Body of pancreas (tissue), 4 donors: ENCODE results near the gene GUCY2F. TPM values are rescaled to one million over a fixed set of nuclear protein-coding genes. Genes with fewer than 3 reads are reported as not detected.

Experiments
- ATAC-seq: fragments of 150-250 bp; one replicate; pipeline ENCODE4 v1.9.1; 2016
- DNase-seq, 4 donors: peaks; one replicate each; pipeline ENCODE4 v3.0.0-alpha.2; 2019
- H3K27ac ChIP-seq, 4 donors: fragments of 200-600 bp; sonication (generic); 1 replicate in 3 of 4; 2 replicates in 1 of 4; pipeline versions ENCODE4 v1.5.1 to v1.6.1; 2016 to 2019; ENCODE audit warnings: mild to moderate bottlenecking in 1 of 4, mixed read lengths in 1 of 4, moderate library complexity in 1 of 4
- H3K27me3 ChIP-seq, 2 donors: fragments of 200-600 bp; sonication (generic); one replicate each; pipeline ENCODE4 v1.6.0; 2016; ENCODE audit warnings: mild to moderate bottlenecking in 1 of 2
- H3K36me3 ChIP-seq, 2 donors: fragments of 200-600 bp; sonication (generic); replicated peaks in 1 of 2; 2 replicates each; pipeline ENCODE4 v1.5.1; 2016; ENCODE audit warnings: low read depth in 2 of 2; ENCODE audit not compliant: insufficient read depth in 1 of 2
- H3K4me1 ChIP-seq: fragments of 200-600 bp; sonication (generic); one replicate; pipeline ENCODE4 v1.6.0; 2016
- H3K4me3 ChIP-seq, 2 donors: fragments of 200-600 bp; sonication (generic); 1 replicate in 1 of 2; 2 replicates in 1 of 2; pipeline ENCODE4 v1.5.1; 2016 to 2019
- H3K9me3 ChIP-seq, 3 donors: fragments of 200-600 bp; sonication (generic); 1 replicate in 2 of 3; 2 replicates in 1 of 3; pipeline ENCODE4 v1.5.1; 2016
- CTCF ChIP-seq, 7 experiments: fragments of 450-650 bp in 4 of 7; fragments of 200-600 bp in 3 of 7; sonication (generic) in 3 of 7; IDR thresholded peaks; one replicate each; pipeline ENCODE4 v1.5.1; 2016 to 2019; ENCODE audit warnings: antibody characterized with exemption in 7 of 7
- POLR2A ChIP-seq, 3 donors: fragments of 450-650 bp; IDR thresholded peaks; one replicate each; pipeline ENCODE4 v1.6.1; 2016; ENCODE audit warnings: antibody characterized with exemption in 3 of 3, mild to moderate bottlenecking in 2 of 3
- WGBS, 2 donors: methylation state at CpG; one replicate each; pipeline ENCODE4 v1.1.5; 2017; 5-methylcytosine and 5-hydroxymethylcytosine counted together
- intact Hi-C: fragments of 100-400 bp; cut with DNase I; formaldehyde crosslinking; loops from one replicate; pipeline ENCODE4 v1.15.1; 2023
- total RNA-seq, 2 donors: library from RNA; depleted of rRNA; stranded (reverse); fragments of >200 nt; gene quantifications; one replicate each; pipeline ENCODE4 v1.1.0, GENCODE V29; 2016

GUCY2F gene
- total RNA-seq, 2 donors from 2014 or later, result not detected

DNA sequence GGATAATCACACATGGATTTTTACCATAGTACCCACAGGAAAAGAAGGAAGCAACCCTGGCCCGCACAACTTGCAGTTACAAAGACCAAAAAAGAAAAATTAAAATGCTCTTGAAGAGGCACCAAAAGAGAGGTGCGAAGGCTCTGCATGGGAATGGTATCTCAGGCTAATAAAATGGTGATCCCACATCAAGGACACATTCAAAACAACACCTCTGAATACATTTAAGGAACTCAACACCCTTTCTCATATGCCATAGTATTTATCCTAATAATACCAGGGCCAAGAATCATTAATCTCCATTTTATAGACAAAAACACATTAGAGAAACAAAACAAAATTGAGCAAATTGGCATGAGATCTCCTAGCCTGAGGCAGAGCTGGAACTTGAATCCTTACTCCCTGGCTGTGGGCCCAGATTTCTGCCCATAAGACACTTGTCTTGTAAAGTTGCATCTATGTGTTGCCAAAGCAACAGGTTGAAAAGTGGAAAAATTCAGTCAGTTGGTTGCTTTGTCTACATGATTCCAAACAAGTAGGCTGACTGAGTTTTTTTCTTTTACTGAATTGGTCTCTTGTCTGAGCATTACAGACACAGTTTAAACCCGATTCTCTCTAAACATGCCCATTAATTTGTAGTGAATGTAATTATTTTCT lies 33.5 kb downstream of the GUCY2F start:
- ATAC-seq, result no peak
- H3K4me1 ChIP-seq, result no peaks in the 10 kb centered on the region
- H3K27ac ChIP-seq, result no peak overlapping the region
- no peaks in the 10 kb centered on the region for H3K27me3 ChIP-seq
- intact Hi-C loops, result no loop called here
- H3K9me3 ChIP-seq, result no peaks in the 10 kb centered on the region
- DNase-seq, result no peak
- H3K36me3 ChIP-seq, result no peaks in the 10 kb centered on the region
- TF ChIP-seq CTCF (IDR thresholded peaks at IDR 0.05), result no peak
- no peak for TF ChIP-seq POLR2A (IDR thresholded peaks at IDR 0.05)
- no peak overlapping the region for H3K4me3 ChIP-seq
- WGBS, 2 donors, result 79 to 83% methylated on average over 3 of the region's 3 CpGs

GRCh38 chrX:109441266-109441665 lies 40.6 kb downstream of the GUCY2F start:
- no peak overlapping the region for H3K4me3 ChIP-seq
- WGBS, 2 donors, result 48 to 58% methylated on average over 2 of the region's 2 CpGs
- H3K36me3 ChIP-seq, result no peaks in the 10 kb centered on the region
- H3K9me3 ChIP-seq, result no peaks in the 10 kb centered on the region
- ATAC-seq, result no peak
- no peaks in the 10 kb centered on the region for H3K4me1 ChIP-seq
- DNase-seq, result no peak
- TF ChIP-seq CTCF (IDR thresholded peaks at IDR 0.05) (no peak), POLR2A (IDR thresholded peaks at IDR 0.05) (no peak)
- H3K27me3 ChIP-seq, result no peaks in the 10 kb centered on the region
- intact Hi-C loops, result no loop called here
- no peak overlapping the region for H3K27ac ChIP-seq

- H3K27ac ChIP-seq, result no peak overlapping the region
- DNase-seq (no peak), ATAC-seq (no peak)
- H3K9me3 ChIP-seq, result no peaks in the 10 kb centered on the region
- no peaks in the 10 kb centered on the region for H3K27me3 ChIP-seq
- TF ChIP-seq POLR2A (IDR thresholded peaks at IDR 0.05), result no peak
- TF ChIP-seq CTCF (IDR thresholded peaks at IDR 0.05), result no peak
- H3K4me1 ChIP-seq, result no peaks in the 10 kb centered on the region
- intact Hi-C loops, result no loop called here
- H3K4me3 ChIP-seq, result no peak overlapping the region
- H3K36me3 ChIP-seq, result no peaks in the 10 kb centered on the region
Measured at GRCh38 chrX:109440475-109440874, 41.4 kb downstream of the GUCY2F start.

- intact Hi-C loops, result no loop called here
- ATAC-seq (no peak), DNase-seq (no peak)
- no peaks in the 10 kb centered on the region for H3K4me1 ChIP-seq
- TF ChIP-seq CTCF (IDR thresholded peaks at IDR 0.05) (no peak), POLR2A (IDR thresholded peaks at IDR 0.05) (no peak)
- H3K4me3 ChIP-seq, result no peak overlapping the region
- H3K9me3 ChIP-seq, result no peaks in the 10 kb centered on the region
- no peaks in the 10 kb centered on the region for H3K36me3 ChIP-seq
- no peak overlapping the region for H3K27ac ChIP-seq
- 48 to 50% methylated on average over 2 of the region's 2 CpGs for WGBS, 2 donors
- no peaks in the 10 kb centered on the region for H3K27me3 ChIP-seq
Measured at GRCh38 chrX:109409181-109409580, 72.7 kb downstream of the GUCY2F start.

- no peak for DNase-seq
- no peaks in the 10 kb centered on the region for H3K27me3 ChIP-seq
- no peaks in the 10 kb centered on the region for H3K9me3 ChIP-seq
- intact Hi-C loops, result no loop called here
- H3K4me3 ChIP-seq, result no peak overlapping the region
- no peaks in the 10 kb centered on the region for H3K36me3 ChIP-seq
- no peak overlapping the region for H3K27ac ChIP-seq
- no peak for ATAC-seq
- H3K4me1 ChIP-seq, result no peaks in the 10 kb centered on the region
- TF ChIP-seq POLR2A (IDR thresholded peaks at IDR 0.05) (no peak), CTCF (IDR thresholded peaks at IDR 0.05) (no peak)
- 30 to 34% methylated on average over 4 of the region's 4 CpGs for WGBS, 2 donors
Measured at GRCh38 chrX:109403922-109404321, 78.0 kb downstream of the GUCY2F start.
